ENCODE measurements around the gene ILF2. TPM values are rescaled to one million over a fixed set of nuclear protein-coding genes. Genes with fewer than 3 reads are reported as not detected.

ILF2 gene
- total RNA-seq, 1 donor from 2014 or later = 295 TPM

DNA sequence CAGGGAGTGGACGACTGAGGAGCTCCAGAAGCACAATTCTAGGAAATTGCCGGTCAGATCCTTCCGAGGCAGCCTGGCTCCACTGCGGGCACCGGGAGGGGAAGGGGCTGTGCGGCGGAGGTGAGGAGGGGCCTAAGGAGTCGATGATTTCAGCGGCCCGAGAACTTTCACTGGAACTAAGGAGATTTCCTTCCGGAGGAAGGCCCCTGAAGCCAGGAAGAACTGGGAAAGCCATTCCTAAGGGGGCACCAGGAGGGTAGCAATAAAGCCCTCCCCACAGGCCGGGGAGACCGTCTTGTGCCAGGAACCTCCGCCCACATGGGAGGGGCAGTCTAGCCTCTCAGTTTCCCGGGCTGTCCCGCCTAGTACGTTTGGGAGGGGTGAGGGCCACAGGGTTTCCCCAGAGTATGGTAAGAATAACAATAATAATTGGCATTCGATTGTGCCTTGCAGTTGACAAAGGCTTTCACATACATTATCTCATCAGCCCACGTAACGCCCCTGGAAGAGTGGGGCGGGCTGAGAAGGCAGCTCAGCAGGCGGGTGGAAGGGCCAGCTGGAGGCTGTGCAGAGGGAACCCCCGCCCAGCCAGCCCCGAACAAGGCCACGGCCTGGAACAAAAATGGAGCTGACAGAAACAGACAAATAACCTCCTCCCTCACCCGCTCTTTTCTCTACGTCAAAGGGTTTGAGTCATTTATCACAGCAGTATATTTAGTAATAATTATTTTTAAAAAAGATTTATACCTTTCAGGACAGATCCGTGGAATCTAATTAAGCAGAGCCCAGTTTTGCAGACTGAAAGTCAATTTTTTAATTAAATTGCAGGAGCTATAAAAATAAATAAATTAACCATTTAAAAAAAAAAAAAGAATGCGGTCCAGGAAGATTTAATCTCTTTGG lies 27.5 kb upstream of the ILF2 start:
- DNase-seq (ENCODE audit: low read depth) = no peak
- TF ChIP-seq, protein P1, sequence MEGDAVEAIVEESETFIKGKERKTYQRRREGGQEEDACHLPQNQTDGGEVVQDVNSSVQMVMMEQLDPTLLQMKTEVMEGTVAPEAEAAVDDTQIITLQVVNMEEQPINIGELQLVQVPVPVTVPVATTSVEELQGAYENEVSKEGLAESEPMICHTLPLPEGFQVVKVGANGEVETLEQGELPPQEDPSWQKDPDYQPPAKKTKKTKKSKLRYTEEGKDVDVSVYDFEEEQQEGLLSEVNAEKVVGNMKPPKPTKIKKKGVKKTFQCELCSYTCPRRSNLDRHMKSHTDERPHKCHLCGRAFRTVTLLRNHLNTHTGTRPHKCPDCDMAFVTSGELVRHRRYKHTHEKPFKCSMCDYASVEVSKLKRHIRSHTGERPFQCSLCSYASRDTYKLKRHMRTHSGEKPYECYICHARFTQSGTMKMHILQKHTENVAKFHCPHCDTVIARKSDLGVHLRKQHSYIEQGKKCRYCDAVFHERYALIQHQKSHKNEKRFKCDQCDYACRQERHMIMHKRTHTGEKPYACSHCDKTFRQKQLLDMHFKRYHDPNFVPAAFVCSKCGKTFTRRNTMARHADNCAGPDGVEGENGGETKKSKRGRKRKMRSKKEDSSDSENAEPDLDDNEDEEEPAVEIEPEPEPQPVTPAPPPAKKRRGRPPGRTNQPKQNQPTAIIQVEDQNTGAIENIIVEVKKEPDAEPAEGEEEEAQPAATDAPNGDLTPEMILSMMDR (conservative IDR thresholded peaks at IDR 0.05; ENCODE audit: low read depth, low read length) = no peak

DNA sequence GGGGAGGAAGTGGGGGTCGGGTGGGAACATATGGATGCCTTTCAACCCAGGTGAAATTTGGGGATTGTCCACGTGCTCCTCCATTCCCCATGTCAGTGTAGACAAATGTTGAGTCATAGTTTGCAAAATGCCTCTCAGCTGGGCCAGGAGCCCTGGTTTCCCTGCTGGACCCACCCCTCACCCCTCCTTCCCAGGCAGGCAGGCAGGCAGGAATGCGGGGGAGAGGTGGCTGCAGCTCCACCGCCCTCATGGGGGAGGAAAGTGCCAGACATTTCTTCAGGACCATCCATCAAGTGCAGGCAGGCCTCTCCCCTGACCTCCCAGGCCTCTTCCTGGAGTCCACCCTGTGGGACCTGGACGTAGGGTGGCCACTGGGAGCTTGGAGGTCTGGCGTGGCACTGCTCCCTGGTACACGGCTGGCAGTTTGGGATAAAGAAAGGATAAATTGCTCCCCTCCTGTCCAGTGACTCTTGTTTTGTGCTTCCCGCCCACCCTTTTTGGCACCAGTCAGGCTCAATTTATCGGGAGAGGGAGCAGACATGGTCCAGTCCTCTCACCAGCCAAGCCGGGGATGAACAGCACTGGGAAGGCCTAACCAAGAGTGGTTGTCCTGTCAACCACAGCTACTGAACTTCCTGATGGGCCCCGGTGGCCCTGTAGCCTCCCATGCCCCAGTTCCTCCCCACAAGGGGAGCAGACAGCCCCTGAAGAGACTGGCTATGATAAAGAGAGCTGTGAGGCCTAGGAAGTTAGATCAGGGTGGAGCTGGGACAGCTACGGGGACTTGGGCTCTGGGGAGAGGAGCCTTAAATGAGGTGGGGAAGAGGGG lies 26.6 kb upstream of the ILF2 start:
- no peak for DNase-seq (ENCODE audit: low read depth)
- TF ChIP-seq, protein P1 (conservative IDR thresholded peaks at IDR 0.05; ENCODE audit: low read depth, low read length) = no peak
- no peak overlapping the region for H3K4me3 ChIP-seq (ENCODE audit: low read depth, low read length)

More for the DNA sequence above, 27.5 kb upstream of the ILF2 start:
- H3K4me3 ChIP-seq (ENCODE audit: low read depth, low read length) = no peak overlapping the region

DNA sequence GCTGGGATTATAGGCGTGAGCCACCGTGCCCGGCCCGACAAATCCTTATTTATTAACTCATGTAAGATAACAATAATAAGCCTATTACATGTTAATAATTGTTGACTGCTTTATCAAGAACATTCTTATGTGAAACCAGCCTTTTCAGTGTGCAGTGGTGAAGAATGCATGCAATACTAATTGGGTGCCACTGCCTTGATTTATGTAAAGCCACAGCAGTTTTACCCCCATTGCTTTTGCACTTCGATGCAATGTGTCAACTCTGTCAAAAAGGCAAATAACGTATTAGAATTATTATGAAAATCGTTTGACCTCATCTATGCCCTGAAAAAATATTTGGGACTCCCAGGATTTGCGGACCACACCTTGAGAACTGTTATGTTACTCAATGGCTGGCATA lies 25.9 kb upstream of the ILF2 start:
- DNase-seq (ENCODE audit: low read depth) = no peak
- TF ChIP-seq, protein P1 (conservative IDR thresholded peaks at IDR 0.05; ENCODE audit: low read depth, low read length) = no peak
- H3K4me3 ChIP-seq (ENCODE audit: low read depth, low read length) = no peak overlapping the region

DNA sequence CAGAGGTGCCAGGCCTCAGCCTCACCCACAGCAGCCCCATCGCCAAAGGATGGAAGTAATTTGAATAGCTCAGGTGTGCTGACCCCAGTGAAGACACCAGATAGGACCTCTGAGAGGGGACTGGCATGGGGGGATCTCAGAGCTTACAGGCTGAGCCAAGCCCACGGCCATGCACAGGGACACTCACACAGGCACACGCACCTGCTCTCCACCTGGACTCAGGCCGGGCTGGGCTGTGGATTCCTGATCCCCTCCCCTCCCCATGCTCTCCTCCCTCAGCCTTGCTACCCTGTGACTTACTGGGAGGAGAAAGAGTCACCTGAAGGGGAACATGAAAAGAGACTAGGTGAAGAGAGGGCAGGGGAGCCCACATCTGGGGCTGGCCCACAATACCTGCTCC lies 22.7 kb upstream of the ILF2 start:
- TF ChIP-seq, protein P1 (conservative IDR thresholded peaks at IDR 0.05; ENCODE audit: low read depth, low read length) = no peak
- no peak overlapping the region for H3K4me3 ChIP-seq (ENCODE audit: low read depth, low read length)
- DNase-seq (ENCODE audit: low read depth) = no peak

DNA sequence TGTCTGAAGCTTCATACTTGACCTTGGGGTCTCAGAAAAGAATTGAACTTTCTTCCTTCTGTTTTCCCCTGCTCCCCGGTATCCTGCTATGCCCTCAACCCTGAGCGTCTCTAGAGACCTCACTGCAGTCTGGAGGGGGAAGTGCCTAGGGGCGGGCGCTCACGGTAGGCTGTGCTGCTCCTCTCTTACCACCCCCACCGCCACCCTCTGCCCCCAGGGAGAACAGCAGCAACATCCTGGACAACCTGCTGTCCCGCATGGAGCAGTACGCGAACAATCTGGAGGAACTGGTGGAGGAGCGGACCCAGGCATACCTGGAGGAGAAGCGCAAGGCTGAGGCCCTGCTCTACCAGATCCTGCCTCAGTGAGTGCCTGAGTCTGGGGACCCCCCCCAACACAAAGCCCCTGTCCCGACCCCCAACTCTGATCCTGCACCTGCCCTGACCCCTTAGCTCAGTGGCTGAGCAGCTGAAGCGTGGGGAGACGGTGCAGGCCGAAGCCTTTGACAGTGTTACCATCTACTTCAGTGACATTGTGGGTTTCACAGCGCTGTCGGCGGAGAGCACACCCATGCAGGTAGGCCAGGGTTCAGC lies 18.0 kb upstream of the ILF2 start:
- H3K4me3 ChIP-seq (ENCODE audit: low read depth, low read length) = no peak overlapping the region
- no peak for DNase-seq (ENCODE audit: low read depth)
- TF ChIP-seq, protein P1 (conservative IDR thresholded peaks at IDR 0.05; ENCODE audit: low read depth, low read length) = no peak

DNA sequence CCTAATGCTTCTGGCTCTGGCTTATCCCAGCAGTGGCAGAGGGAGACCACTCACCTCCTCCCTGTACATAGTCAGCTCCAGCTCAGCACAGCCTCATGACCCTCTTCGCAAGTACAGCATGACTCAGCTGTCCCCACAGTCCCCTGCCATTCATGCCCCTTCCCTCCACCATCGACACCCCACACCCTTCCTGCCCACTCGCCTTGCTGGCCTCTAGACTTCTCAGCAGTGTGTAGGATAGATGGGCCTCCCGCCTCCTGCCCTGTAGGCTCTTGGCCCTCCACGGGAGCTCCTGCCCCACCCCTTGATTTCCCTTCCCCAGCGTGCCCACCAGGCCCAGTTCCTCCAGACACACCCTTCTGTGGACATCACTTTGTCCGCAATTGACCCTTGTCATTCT lies 17.5 kb upstream of the ILF2 start:
- no peak overlapping the region for H3K4me3 ChIP-seq (ENCODE audit: low read depth, low read length)
- TF ChIP-seq, protein P1 (conservative IDR thresholded peaks at IDR 0.05; ENCODE audit: low read depth, low read length) = no peak
- DNase-seq (ENCODE audit: low read depth) = no peak
